Astrocyte (in vitro differentiated cells and primary cell): ENCODE measurements around the gene TMEM178B. TPM values are rescaled to one million over a fixed set of nuclear protein-coding genes. Genes with fewer than 3 reads are reported as not detected.

ENCODE experiments used
- DNase-seq: peaks from one replicate; pipeline ENCODE4 v3.0.0-alpha.2; 2010; ENCODE audit warnings: low read depth
- FAIRE-seq: peaks from 2 replicates; lab custom pipeline; 2011; peaks lifted over from hg19 to GRCh38; lab: Jason Lieb, UNC
- H2AFZ ChIP-seq: 2 replicates; pipeline ENCODE4 v1.6.0; 2012; ENCODE audit warnings: low read depth, low read length, inconsistent platforms
- H3K27ac ChIP-seq: 2 replicates; pipeline ENCODE4 v1.5.1; 2011; ENCODE audit warnings: low read depth, low read length, inconsistent platforms
- H3K27me3 ChIP-seq: 2 replicates; pipeline ENCODE4 v1.6.0; 2011; ENCODE audit warnings: low read length, inconsistent platforms; ENCODE audit not compliant: insufficient read depth
- H3K36me3 ChIP-seq: 2 replicates; pipeline ENCODE4 v1.5.1; 2011; ENCODE audit warnings: low read length, inconsistent platforms; ENCODE audit not compliant: insufficient read depth
- H3K4me1 ChIP-seq: 2 replicates; pipeline ENCODE4 v1.5.1; 2011; ENCODE audit warnings: low read length, inconsistent platforms; ENCODE audit not compliant: insufficient read depth
- H3K4me2 ChIP-seq: 2 replicates; pipeline ENCODE4 v1.6.0; 2012; ENCODE audit warnings: low read length, inconsistent platforms
- H3K4me3 ChIP-seq: 2 replicates; pipeline ENCODE4 v1.5.1; 2011; ENCODE audit warnings: low read depth, mild to moderate bottlenecking, low read length, inconsistent platforms; ENCODE audit not compliant: insufficient read depth
- H3K79me2 ChIP-seq: 2 replicates; pipeline ENCODE4 v1.6.0; 2012; ENCODE audit warnings: mild to moderate bottlenecking, low read length, inconsistent platforms; ENCODE audit not compliant: insufficient read depth
- H3K9ac ChIP-seq: 2 replicates; pipeline ENCODE4 v1.6.0; 2012; ENCODE audit warnings: mild to moderate bottlenecking, low read length, inconsistent platforms
- H3K9me3 ChIP-seq: 2 replicates; pipeline ENCODE4 v1.5.1; 2012; ENCODE audit warnings: low read depth, mild to moderate bottlenecking, low read length, inconsistent platforms; ENCODE audit not compliant: insufficient read depth
- H4K20me1 ChIP-seq: 2 replicates; pipeline ENCODE4 v1.6.0; 2012; ENCODE audit warnings: low read length, inconsistent platforms; ENCODE audit not compliant: insufficient read depth
- H3K27ac Mint-ChIP-seq: one replicate; pipeline ENCODE4 v1.8.0; 2021; ENCODE audit warnings: mild to moderate bottlenecking, mixed read lengths; ENCODE audit not compliant: unreplicated experiment
- H3K27me3 Mint-ChIP-seq: one replicate; pipeline ENCODE4 v1.8.0; 2021; ENCODE audit warnings: low read depth, mixed read lengths; ENCODE audit not compliant: unreplicated experiment
- H3K36me3 Mint-ChIP-seq: one replicate; pipeline ENCODE4 v1.8.0; 2021; ENCODE audit warnings: low read depth, mixed read lengths; ENCODE audit not compliant: unreplicated experiment
- H3K4me1 Mint-ChIP-seq: one replicate; pipeline ENCODE4 v1.8.0; 2021; ENCODE audit warnings: low read depth, mixed read lengths; ENCODE audit not compliant: unreplicated experiment
- H3K4me3 Mint-ChIP-seq: one replicate; pipeline ENCODE4 v1.8.0; 2021; ENCODE audit warnings: mild to moderate bottlenecking, moderate library complexity, mixed read lengths; ENCODE audit not compliant: unreplicated experiment
- H3K9me3 Mint-ChIP-seq: one replicate; pipeline ENCODE4 v1.8.0; 2021; ENCODE audit warnings: mild to moderate bottlenecking, mixed read lengths; ENCODE audit not compliant: unreplicated experiment
- EZH2 ChIP-seq: IDR thresholded peaks from 2 replicates; pipeline ENCODE4 v1.6.1; 2012; ENCODE audit warnings: mild to moderate bottlenecking, low read length, inconsistent platforms; ENCODE audit not compliant: insufficient read depth
- total RNA-seq: library from RNA; stranded (reverse); gene quantifications from 2 replicates; pipeline ENCODE4 v1.2.1, GENCODE V29; 2021
- TF ChIP-seq, protein P1 (sequence below): IDR thresholded peaks from 2 replicates; pipeline ENCODE4 v1.5.1; 2011; ENCODE audit warnings: low read depth, mild to moderate bottlenecking, inconsistent platforms, low read length, moderate library complexity; ENCODE audit not compliant: insufficient read depth

Gene TMEM178B
- total RNA-seq, 1 donor from 2014 or later = 3.9 TPM

DNA sequence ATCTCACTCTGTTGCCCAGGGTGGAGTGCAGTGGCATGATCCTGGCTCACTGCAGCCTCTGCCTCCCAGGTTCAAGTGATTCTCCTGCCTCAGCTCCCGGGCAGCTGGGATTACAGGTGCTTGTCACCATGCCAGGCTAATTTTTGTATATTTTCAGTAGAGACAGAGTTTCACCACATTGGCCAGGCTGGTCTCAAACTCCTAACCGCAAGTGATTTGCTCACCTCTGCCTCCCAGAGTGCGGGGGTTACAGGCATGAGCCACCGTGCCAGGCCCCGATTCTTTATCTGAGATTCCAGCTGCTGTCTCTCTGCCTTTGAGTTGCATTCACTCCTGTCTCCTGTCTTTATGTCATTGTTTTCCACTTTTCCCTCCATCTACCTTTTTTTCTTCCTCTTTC is 168.7 kb downstream of the TMEM178B start:
- H3K4me2 ChIP-seq = no peak overlapping the region
- no peak overlapping the region for H3K4me3 Mint-ChIP-seq
- H3K36me3 Mint-ChIP-seq = no peaks in the 10 kb centered on the region
- no peaks in the 10 kb centered on the region for H3K27me3 ChIP-seq
- H3K4me1 ChIP-seq = no peaks in the 10 kb centered on the region
- TF ChIP-seq EZH2 = no peak
- TF ChIP-seq, protein P1, sequence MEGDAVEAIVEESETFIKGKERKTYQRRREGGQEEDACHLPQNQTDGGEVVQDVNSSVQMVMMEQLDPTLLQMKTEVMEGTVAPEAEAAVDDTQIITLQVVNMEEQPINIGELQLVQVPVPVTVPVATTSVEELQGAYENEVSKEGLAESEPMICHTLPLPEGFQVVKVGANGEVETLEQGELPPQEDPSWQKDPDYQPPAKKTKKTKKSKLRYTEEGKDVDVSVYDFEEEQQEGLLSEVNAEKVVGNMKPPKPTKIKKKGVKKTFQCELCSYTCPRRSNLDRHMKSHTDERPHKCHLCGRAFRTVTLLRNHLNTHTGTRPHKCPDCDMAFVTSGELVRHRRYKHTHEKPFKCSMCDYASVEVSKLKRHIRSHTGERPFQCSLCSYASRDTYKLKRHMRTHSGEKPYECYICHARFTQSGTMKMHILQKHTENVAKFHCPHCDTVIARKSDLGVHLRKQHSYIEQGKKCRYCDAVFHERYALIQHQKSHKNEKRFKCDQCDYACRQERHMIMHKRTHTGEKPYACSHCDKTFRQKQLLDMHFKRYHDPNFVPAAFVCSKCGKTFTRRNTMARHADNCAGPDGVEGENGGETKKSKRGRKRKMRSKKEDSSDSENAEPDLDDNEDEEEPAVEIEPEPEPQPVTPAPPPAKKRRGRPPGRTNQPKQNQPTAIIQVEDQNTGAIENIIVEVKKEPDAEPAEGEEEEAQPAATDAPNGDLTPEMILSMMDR = no peak
- FAIRE-seq = no peak
- no peaks in the 10 kb centered on the region for H3K4me1 Mint-ChIP-seq
- no peak overlapping the region for H3K9ac ChIP-seq
- H3K9me3 Mint-ChIP-seq = no peaks in the 10 kb centered on the region
- no peaks in the 10 kb centered on the region for H3K27me3 Mint-ChIP-seq
- no peak overlapping the region for H3K4me3 ChIP-seq
- no peaks in the 10 kb centered on the region for H3K79me2 ChIP-seq
- H3K9me3 ChIP-seq = no peaks in the 10 kb centered on the region
- no peaks in the 10 kb centered on the region for H3K36me3 ChIP-seq
- no peak overlapping the region for H3K27ac Mint-ChIP-seq
- no peak overlapping the region for H3K27ac ChIP-seq
- H4K20me1 ChIP-seq = no peaks in the 10 kb centered on the region
- no peak for DNase-seq
- no peak overlapping the region for H2AFZ ChIP-seq

DNA sequence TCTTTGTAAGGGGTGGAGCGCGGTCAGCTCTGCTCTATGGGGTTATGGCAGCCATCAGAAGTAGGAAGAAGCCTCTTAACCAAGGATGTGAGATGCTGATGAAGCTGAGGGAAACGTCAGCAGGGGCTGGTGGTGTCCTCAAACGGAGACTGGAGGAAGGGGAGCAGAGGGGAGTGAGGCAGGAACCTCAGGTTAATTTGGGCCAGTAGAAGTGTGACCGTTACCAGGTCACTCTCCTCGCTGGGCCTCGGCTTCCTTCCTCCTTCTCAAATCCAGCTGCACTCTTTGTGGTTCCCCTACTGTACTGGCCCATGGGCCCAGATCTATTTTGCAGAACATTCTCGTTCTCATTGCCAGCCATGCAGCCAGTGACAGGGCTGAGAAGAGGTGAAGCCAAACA is 169.5 kb downstream of the TMEM178B start:
- H3K9me3 Mint-ChIP-seq = no peaks in the 10 kb centered on the region
- no peak overlapping the region for H3K4me2 ChIP-seq
- H3K27ac Mint-ChIP-seq = no peak overlapping the region
- no peaks in the 10 kb centered on the region for H3K27me3 Mint-ChIP-seq
- H3K4me1 Mint-ChIP-seq = no peaks in the 10 kb centered on the region
- FAIRE-seq (no peak), DNase-seq (no peak)
- no peaks in the 10 kb centered on the region for H3K36me3 ChIP-seq
- TF ChIP-seq, protein P1 = no peak
- TF ChIP-seq EZH2 = no peak
- H4K20me1 ChIP-seq = no peaks in the 10 kb centered on the region
- no peaks in the 10 kb centered on the region for H3K9me3 ChIP-seq
- H3K4me3 ChIP-seq = no peak overlapping the region
- no peak overlapping the region for H3K4me3 Mint-ChIP-seq
- H3K27ac ChIP-seq = no peak overlapping the region
- H3K36me3 Mint-ChIP-seq = no peaks in the 10 kb centered on the region
- H3K9ac ChIP-seq = no peak overlapping the region
- H3K4me1 ChIP-seq = no peaks in the 10 kb centered on the region
- no peaks in the 10 kb centered on the region for H3K27me3 ChIP-seq
- no peak overlapping the region for H2AFZ ChIP-seq
- no peaks in the 10 kb centered on the region for H3K79me2 ChIP-seq

DNA sequence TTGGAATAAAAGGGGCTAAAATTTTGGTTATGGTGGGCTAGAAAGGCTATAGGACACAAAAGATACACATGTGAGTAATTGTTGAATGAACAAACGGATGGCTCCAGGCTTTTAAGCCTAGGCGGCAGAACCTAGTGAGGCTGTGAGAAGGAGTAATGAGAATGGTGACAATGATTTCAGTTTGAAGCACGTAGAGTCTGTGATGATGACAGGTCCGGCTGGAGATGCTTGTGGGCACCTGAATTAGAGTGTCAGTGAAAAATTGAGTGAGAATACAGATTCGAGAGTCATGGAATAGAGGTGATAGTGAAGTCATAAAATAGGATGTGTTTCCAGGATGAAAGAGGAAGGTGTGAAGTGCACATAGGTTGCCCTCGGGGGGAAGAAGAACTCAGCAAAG is 170.6 kb downstream of the TMEM178B start:
- no peak for DNase-seq
- H3K4me1 ChIP-seq = no peaks in the 10 kb centered on the region
- no peak overlapping the region for H3K27ac Mint-ChIP-seq
- FAIRE-seq = no peak
- no peak for TF ChIP-seq EZH2
- TF ChIP-seq, protein P1 = no peak
- H3K27me3 ChIP-seq = no peaks in the 10 kb centered on the region
- H3K9me3 ChIP-seq = no peaks in the 10 kb centered on the region
- H3K9me3 Mint-ChIP-seq = no peaks in the 10 kb centered on the region
- H3K4me1 Mint-ChIP-seq = no peaks in the 10 kb centered on the region
- H4K20me1 ChIP-seq = no peaks in the 10 kb centered on the region
- no peak overlapping the region for H3K4me2 ChIP-seq
- H3K4me3 ChIP-seq = no peak overlapping the region
- no peak overlapping the region for H3K27ac ChIP-seq
- H3K9ac ChIP-seq = no peak overlapping the region
- no peaks in the 10 kb centered on the region for H3K36me3 ChIP-seq
- no peak overlapping the region for H2AFZ ChIP-seq
- no peaks in the 10 kb centered on the region for H3K27me3 Mint-ChIP-seq
- no peak overlapping the region for H3K4me3 Mint-ChIP-seq
- no peaks in the 10 kb centered on the region for H3K79me2 ChIP-seq
- no peaks in the 10 kb centered on the region for H3K36me3 Mint-ChIP-seq
